ENCODE measurements around the gene MCTP2.

MCTP2 gene

GRCh38 chr15:94263341-94264273 lies 32.2 kb downstream of the MCTP2 start:
- peak; percentile 31 for DNase-seq (ENCODE audit: low read depth)

GRCh38 chr15:94265009-94265408 lies 33.6 kb downstream of the MCTP2 start:
- DNase-seq (ENCODE audit: low read depth): no peak

GRCh38 chr15:94265982-94266381 lies 34.6 kb downstream of the MCTP2 start:
- no peak for DNase-seq (ENCODE audit: low read depth)

GRCh38 chr15:94266789-94267188 lies 35.4 kb downstream of the MCTP2 start:
- DNase-seq (ENCODE audit: low read depth): no peak

- DNase-seq (ENCODE audit: low read depth): no peak
Measured at GRCh38 chr15:94269954-94270353, 38.6 kb downstream of the MCTP2 start.

GRCh38 chr15:94270570-94270969 lies 39.2 kb downstream of the MCTP2 start:
- DNase-seq (ENCODE audit: low read depth): no peak

GRCh38 chr15:94272251-94272898 lies 41.0 kb downstream of the MCTP2 start:
- no peak for DNase-seq (ENCODE audit: low read depth)

GRCh38 chr15:94273826-94274225 lies 42.5 kb downstream of the MCTP2 start:
- DNase-seq (ENCODE audit: low read depth): no peak

- DNase-seq (ENCODE audit: low read depth): no peak
Measured at GRCh38 chr15:94274745-94275144, 43.4 kb downstream of the MCTP2 start.

- no peak for DNase-seq (ENCODE audit: low read depth)
Measured at GRCh38 chr15:94277485-94277884, 46.1 kb downstream of the MCTP2 start.

GRCh38 chr15:94279736-94280135 lies 48.4 kb downstream of the MCTP2 start:
- DNase-seq (ENCODE audit: low read depth): no peak

GRCh38 chr15:94280301-94280700 lies 48.9 kb downstream of the MCTP2 start:
- DNase-seq (ENCODE audit: low read depth): no peak

GRCh38 chr15:94282269-94283250 lies 51.2 kb downstream of the MCTP2 start:
- no peak for DNase-seq (ENCODE audit: low read depth)

GRCh38 chr15:94286583-94286982 lies 55.2 kb downstream of the MCTP2 start:
- DNase-seq (ENCODE audit: low read depth): no peak

- no peak for DNase-seq (ENCODE audit: low read depth)
Measured at GRCh38 chr15:94287794-94288246, 56.5 kb downstream of the MCTP2 start.

- DNase-seq (ENCODE audit: low read depth): no peak
Measured at GRCh38 chr15:94290730-94291129, 59.4 kb downstream of the MCTP2 start.

- no peak for DNase-seq (ENCODE audit: low read depth)
Measured at GRCh38 chr15:94293411-94294402, 62.3 kb downstream of the MCTP2 start.

GRCh38 chr15:94294556-94294955 lies 63.2 kb downstream of the MCTP2 start:
- peak; percentile 17 for DNase-seq (ENCODE audit: low read depth)

GRCh38 chr15:94295275-94295674 lies 63.9 kb downstream of the MCTP2 start:
- no peak for DNase-seq (ENCODE audit: low read depth)

- no peak for DNase-seq (ENCODE audit: low read depth)
Measured at GRCh38 chr15:94296717-94297116, 65.4 kb downstream of the MCTP2 start.

- DNase-seq (ENCODE audit: low read depth): no peak
Measured at GRCh38 chr15:94297558-94297957, 66.2 kb downstream of the MCTP2 start.

Measured in GM04503 (cell line).